GM12878 (cell line): ENCODE measurements around the gene M1AP. TPM values are rescaled to one million over a fixed set of nuclear protein-coding genes. Genes with fewer than 3 reads are reported as not detected.

Experiments
- ATAC-seq: fragments of 200-7000 bp; cut with Tn5 transposase; 3 replicates; pipeline ENCODE4 v1.9.1; 2020; ENCODE audit warnings: mild to moderate bottlenecking, moderate library complexity
- BruUV-seq: library from RNA; stranded (reverse); fragments of 400-500 nt; replicated peaks from 2 replicates; lab custom pipeline; 2021; lab: Mats Ljungman, UMichigan
- CTCF ChIA-PET: fragments of 300-600 bp; sonication (Branson Sonifier 250); formaldehyde crosslinking; extraction: SDS; loops from one replicate; lab custom pipeline; 2021; ENCODE audit warnings: inconsistent platforms; lab: Yijun Ruan, JAX
- POLR2A ChIA-PET: fragments of 350-600 bp; formaldehyde crosslinking; extraction: SDS; loops from one replicate; lab custom pipeline; 2021; ENCODE audit warnings: inconsistent platforms; lab: Charles Lee
- RAD21 ChIA-PET: fragments of 300-600 bp; sonication (Branson Sonifier 250); formaldehyde crosslinking; loops from one replicate; lab custom pipeline; 2023; ENCODE audit warnings: antibody characterized with exemption; ENCODE audit not compliant: unreplicated experiment; lab: Charles Lee
- SMC1A ChIA-PET: fragments of 300-600 bp; sonication (Branson Sonifier 250); formaldehyde crosslinking; loops from one replicate; lab custom pipeline; 2023; ENCODE audit not compliant: unreplicated experiment, uncharacterized antibody; lab: Charles Lee
- DNase-seq: peaks from one replicate; pipeline ENCODE4 v3.0.0-alpha.2; 2011; ENCODE audit warnings: low read depth, low spot score
- FAIRE-seq: peaks from 3 replicates; lab custom pipeline; 2011; peaks lifted over from hg19 to GRCh38; lab: Jason Lieb, UNC
- H2AFZ ChIP-seq: 2 replicates; pipeline ENCODE4 v1.6.0; 2011; ENCODE audit warnings: low read depth, low read length, control low read depth; ENCODE audit not compliant: control insufficient read depth
- H3K27ac ChIP-seq: 2 replicates; pipeline ENCODE4 v1.5.1; 2011; ENCODE audit warnings: control low read depth; ENCODE audit not compliant: control insufficient read depth, insufficient read depth
- H3K27me3 ChIP-seq, 2 experiments: replicated peaks in 1 of 2; 2 replicates each; pipeline versions ENCODE4 v1.6.0 to v1.6.1; 2011; ENCODE audit warnings: low read length in 1 of 2; ENCODE audit not compliant: control insufficient read depth in 2 of 2, insufficient read depth in 2 of 2
- H3K36me3 ChIP-seq, 2 experiments: 2 replicates each; pipeline ENCODE4 v1.5.1; 2011; ENCODE audit warnings: low read length in 1 of 2; ENCODE audit not compliant: control insufficient read depth in 2 of 2, insufficient read depth in 2 of 2
- H3K4me1 ChIP-seq: 2 replicates; pipeline ENCODE4 v1.6.1; 2011; ENCODE audit warnings: mild to moderate bottlenecking, low read length, moderate library complexity, mixed read lengths; ENCODE audit not compliant: control insufficient read depth, insufficient read depth
- H3K4me2 ChIP-seq: 2 replicates; pipeline ENCODE4 v1.6.0; 2011; ENCODE audit warnings: control low read depth; ENCODE audit not compliant: control insufficient read depth, insufficient read depth
- H3K4me3 ChIP-seq: fragments of 200-600 bp; sonication (generic); 2 replicates; pipeline ENCODE4 v1.5.1; 2016
- H3K79me2 ChIP-seq: 2 replicates; pipeline ENCODE4 v1.6.0; 2011; ENCODE audit warnings: low read length; ENCODE audit not compliant: control insufficient read depth, insufficient read depth
- H3K9ac ChIP-seq: 2 replicates; pipeline ENCODE4 v1.8.0; 2011; ENCODE audit warnings: low read length, control low read depth, mixed read lengths; ENCODE audit not compliant: control insufficient read depth, insufficient read depth
- H3K9me3 ChIP-seq: replicated peaks from 3 replicates; pipeline ENCODE4 v1.5.1; 2011; ENCODE audit warnings: mild to moderate bottlenecking, low read length; ENCODE audit not compliant: control insufficient read depth, insufficient read depth
- H4K20me1 ChIP-seq: 2 replicates; pipeline ENCODE4 v1.6.0; 2011; ENCODE audit not compliant: control insufficient read depth, insufficient read depth
- HCFC1 ChIP-seq: fragments of 150-350 bp; IDR thresholded peaks from 2 replicates; pipeline ENCODE4 v1.6.1; 2014; ENCODE audit warnings: low read length
- IKZF2 ChIP-seq, 2 experiments: fragments of 450-650 bp; IDR thresholded peaks; 2 replicates each; pipeline ENCODE4 v1.6.1; 2017; ENCODE audit warnings: mild to moderate bottlenecking in 2 of 2, moderate library complexity in 2 of 2
- NR2F1 ChIP-seq: fragments of 450-650 bp; conservative IDR thresholded peaks from 2 replicates; pipeline ENCODE4 v1.6.1; 2017; ENCODE audit warnings: mild to moderate bottlenecking
- SMAD1 ChIP-seq: fragments of 450-650 bp; IDR thresholded peaks from 2 replicates; pipeline ENCODE4 v1.6.1; 2018; ENCODE audit warnings: mild to moderate bottlenecking, low read depth; ENCODE audit not compliant: partially characterized antibody
- ZZZ3 ChIP-seq: IDR thresholded peaks from 2 replicates; pipeline ENCODE4 v1.6.1; 2011; ENCODE audit warnings: low read depth; ENCODE audit not compliant: control insufficient read depth, insufficient read length
- WGBS: methylation state at CpG from one replicate; pipeline ENCODE4 v1.1.6; 2016; ENCODE audit warnings: low lambda C conversion rate; ENCODE audit not compliant: insufficient replicate concordance, insufficient coverage; ENCODE audit errors: missing lambda C conversion rate; 5-methylcytosine and 5-hydroxymethylcytosine counted together
- in situ Hi-C: fragments of 300-500 bp; cut with MboI; formaldehyde crosslinking; loops from 9 replicates; pipeline ENCODE4 v1.14.3; 2018; ENCODE audit warnings: mixed read lengths
- intact Hi-C: fragments of 100-400 bp; cut with micrococcal nuclease; formaldehyde crosslinking; loops from one replicate; pipeline ENCODE4 v1.14.2; 2022; ENCODE audit not compliant: unreplicated experiment
- polyA plus RNA-seq, 11 experiments: library from polyadenylated mRNA; depleted of rRNA in 4 of 11; unstranded in 6 of 11; stranded (reverse) in 5 of 11; fragments of >200 nt; fragmentation: Nextera tagmentation in 4 of 11; fragmentation: Illumina TruSeq in 1 of 11; extraction: Ambion mirVana in 4 of 11; extraction: Trizol in 1 of 11; gene quantifications; 1 replicate in 1 of 11; 2 replicates in 10 of 11; pipeline versions ENCODE4 v1.2.1 to v1.2.3, GENCODE V29; 2011 to 2016; ENCODE audit warnings: inconsistent platforms in 2 of 11, missing spikeins in 2 of 11, low read depth in 1 of 11
- total RNA-seq, 4 experiments: library from RNA; depleted of rRNA in 3 of 4; stranded (reverse); fragments of >200 nt in 3 of 4; fragmentation: Illumina TruSeq in 1 of 4; extraction: Trizol in 1 of 4; gene quantifications; 2 replicates each; pipeline versions ENCODE4 v1.2.1 to v1.2.3, GENCODE V29; 2013 to 2021

Gene M1AP
- total and polyA plus RNA-seq, 10 of the 15 experiments (the other 5 are each of a cell fraction or from before 2014, with no cell fraction given) = 0.04 to 0.32 (median 0.16) TPM; not detected in 4

GRCh38 chr2:74659462-74659861, 11.3 kb upstream of the M1AP start:
- CTCF ChIA-PET = no interaction called here
- Histone ChIP-seq H4K20me1 (no peaks in the 10 kb centered on the region), H3K36me3 (no peaks in the 10 kb centered on the region), H3K4me1 (peaks cover 6% of the 10 kb centered on the region), H2AFZ (no peak overlapping the region), H3K79me2 (no peaks in the 10 kb centered on the region), H3K27me3 (no peaks in the 10 kb centered on the region), H3K4me3 (no peak overlapping the region), H3K4me2 (no peak overlapping the region), H3K9ac (no peak overlapping the region), H3K27ac (no peak overlapping the region), H3K9me3 (no peaks in the 10 kb centered on the region)
- BruUV-seq = no TSS peak
- intact Hi-C loops (no loop called here), in situ Hi-C loops (no loop called here)
- FAIRE-seq (no peak), ATAC-seq (no peak), DNase-seq (no peak)
- POLR2A ChIA-PET = interaction anchor here (0.7 kb wide), 1 partner anchor 9 kb away, joined by 4 read pairs; no protein-coding TSS in a partner anchor
- TF ChIP-seq NR2F1 (peak; percentile 84), HCFC1 (no peak), IKZF2 (IDR thresholded peaks at IDR 0.05) (no peak)
- 53% methylated on average over 2 of the region's 2 CpGs for WGBS
- SMC1A ChIA-PET = no interaction called here
- RAD21 ChIA-PET = no interaction called here

- ATAC-seq (no peak), DNase-seq (no peak)
- intact Hi-C loops = no loop called here
- Histone ChIP-seq H3K79me2 (no peaks in the 10 kb centered on the region), H4K20me1 (no peaks in the 10 kb centered on the region)
- BruUV-seq = no TSS peak
- 35% methylated on average over 2 of the region's 2 CpGs for WGBS
- no peak for TF ChIP-seq SMAD1
- TF ChIP-seq ZZZ3 = no peak
- TF ChIP-seq, all 136 proteins: peak for 0
- no peak overlapping the region for H3K27ac ChIP-seq
- H3K4me2 ChIP-seq = no peak overlapping the region
- no peaks in the 10 kb centered on the region for H3K27me3 ChIP-seq
- POLR2A ChIA-PET = interaction anchor here (0.5 kb wide), 1 partner anchor 10 kb away, joined by 4 read pairs; no protein-coding TSS in a partner anchor
- no peaks in the 10 kb centered on the region for H3K9me3 ChIP-seq
- no peak overlapping the region for H3K9ac ChIP-seq
- RAD21 ChIA-PET = no interaction called here
- H3K36me3 ChIP-seq = no peaks in the 10 kb centered on the region
- H3K4me1 ChIP-seq = peaks cover 7% of the 10 kb centered on the region
- SMC1A ChIA-PET = no interaction called here
- H2AFZ ChIP-seq = no peak overlapping the region
- CTCF ChIA-PET = no interaction called here
- in situ Hi-C loops = no loop called here
- no peak for FAIRE-seq
- no peak overlapping the region for H3K4me3 ChIP-seq
Measured at GRCh38 chr2:74658516-74658915, 10.4 kb upstream of the M1AP start.
